H1 (cell line): ENCODE results near the gene B4GALNT1. TPM values are rescaled to one million over a fixed set of nuclear protein-coding genes. Genes with fewer than 3 reads are reported as not detected.

Experiments used
- CTCF ChIA-PET: fragments of 300-600 bp; sonication (Branson Sonifier 250); formaldehyde crosslinking; loops from one replicate; lab custom pipeline; 2021; ENCODE audit not compliant: partially characterized antibody; lab: Charles Lee
- POLR2A ChIA-PET: fragments of 300-600 bp; sonication (Branson Sonifier 250); formaldehyde crosslinking; loops from one replicate; lab custom pipeline; 2021; ENCODE audit warnings: inconsistent platforms; ENCODE audit not compliant: partially characterized antibody; lab: Charles Lee
- DNase-seq, 2 experiments: peaks; one replicate each; pipeline versions ENCODE4 v3.0.0 to v3.0.0-alpha.2; 2010 to 2022; ENCODE audit warnings: low spot score in 2 of 2, low read depth in 1 of 2, mixed read lengths in 1 of 2
- FAIRE-seq: peaks from 2 replicates; lab custom pipeline; 2011; peaks lifted over from hg19 to GRCh38; lab: Jason Lieb, UNC
- H2AFZ ChIP-seq: 2 replicates; pipeline ENCODE4 v1.8.1; 2012; ENCODE audit warnings: low read length, inconsistent platforms
- H2AK5ac ChIP-seq: 2 replicates; pipeline ENCODE4 v1.6.1; 2013; ENCODE audit warnings: low read depth, low read length
- H2BK120ac ChIP-seq: replicated peaks from 2 replicates; pipeline ENCODE3; 2013; ENCODE audit warnings: low read depth, low read length, inconsistent platforms
- H2BK12ac ChIP-seq: 2 replicates; pipeline ENCODE4 v1.6.1; 2013; ENCODE audit warnings: low read depth, low read length
- H2BK15ac ChIP-seq: 2 replicates; pipeline ENCODE4 v1.6.1; 2013; ENCODE audit warnings: low read length
- H2BK20ac ChIP-seq: 2 replicates; pipeline ENCODE4 v1.6.1; 2013; ENCODE audit warnings: low read length
- H2BK5ac ChIP-seq: 2 replicates; pipeline ENCODE4 v1.6.1; 2013; ENCODE audit warnings: low read depth, low read length
- H3K14ac ChIP-seq: 2 replicates; pipeline ENCODE4 v1.6.1; 2013; ENCODE audit warnings: inconsistent platforms; ENCODE audit not compliant: insufficient read length
- H3K18ac ChIP-seq: 2 replicates; pipeline ENCODE4 v1.6.1; 2013; ENCODE audit warnings: low read length; ENCODE audit errors: extremely low read depth
- H3K23ac ChIP-seq: 2 replicates; pipeline ENCODE4 v1.6.1; 2013; ENCODE audit warnings: inconsistent platforms; ENCODE audit not compliant: insufficient read length
- H3K23me2 ChIP-seq: 2 replicates; pipeline ENCODE4 v1.6.1; 2013; ENCODE audit warnings: low read depth, low read length
- H3K27ac ChIP-seq: 2 replicates; pipeline ENCODE4 v1.6.1; 2011; ENCODE audit warnings: low read depth, low read length, inconsistent platforms
- H3K27me3 ChIP-seq, 4 experiments: replicated peaks in 1 of 4; 1 replicate in 1 of 4; 2 replicates in 3 of 4; pipeline versions ENCODE4 v1.6.1 to v1.8.1; 2011 to 2013; ENCODE audit warnings: low read length in 3 of 4, mild to moderate bottlenecking in 3 of 4, inconsistent platforms in 2 of 4, mixed read lengths in 2 of 4, moderate library complexity in 1 of 4; ENCODE audit not compliant: control insufficient read depth in 3 of 4, insufficient read depth in 3 of 4; ENCODE audit errors: extremely low read depth in 1 of 4
- H3K36me3 ChIP-seq, 4 experiments: 2 replicates each; pipeline versions ENCODE4 v1.6.1 to v1.8.1; 2011 to 2013; ENCODE audit warnings: mild to moderate bottlenecking in 4 of 4, low read length in 3 of 4, moderate library complexity in 2 of 4, control low read depth in 1 of 4, inconsistent platforms in 1 of 4; ENCODE audit not compliant: insufficient read depth in 4 of 4, control insufficient read depth in 2 of 4
- H3K4ac ChIP-seq: replicated peaks from 2 replicates; pipeline ENCODE3; 2013; ENCODE audit warnings: low read length, low read depth, mixed read lengths, inconsistent platforms; ENCODE audit not compliant: insufficient read length
- H3K4me1 ChIP-seq, 4 experiments: replicated peaks in 1 of 4; 1 replicate in 1 of 4; 2 replicates in 3 of 4; pipeline versions ENCODE4 v1.6.1 to v1.8.1; 2011 to 2013; ENCODE audit warnings: low read length in 3 of 4, inconsistent platforms in 2 of 4, mixed read lengths in 1 of 4; ENCODE audit not compliant: insufficient read depth in 4 of 4, control insufficient read depth in 3 of 4
- H3K4me2 ChIP-seq, 2 experiments: 2 replicates each; pipeline versions ENCODE4 v1.6.1 to v1.8.1; 2011 to 2013; ENCODE audit warnings: low read depth in 2 of 2, low read length in 2 of 2, control low read depth in 1 of 2, inconsistent platforms in 1 of 2, mild to moderate bottlenecking in 1 of 2; ENCODE audit not compliant: insufficient read depth in 1 of 2
- H3K4me3 ChIP-seq, 4 experiments: fragments of 200-600, 300-600 bp in 1 of 4; sonication (generic), shearing (Covaris generic), sonication (Bioruptor Twin) in 1 of 4; 2 replicates each; pipeline versions ENCODE4 v1.5.1 to v1.8.1; 2011 to 2016; ENCODE audit warnings: low read length in 4 of 4, low read depth in 3 of 4, control low read depth in 2 of 4, inconsistent platforms in 2 of 4, mild to moderate bottlenecking in 2 of 4, mixed read lengths in 1 of 4, moderate library complexity in 1 of 4; ENCODE audit not compliant: insufficient read depth in 2 of 4; ENCODE audit errors: extremely low read depth in 1 of 4
- H3K56ac ChIP-seq: replicated peaks from 2 replicates; pipeline ENCODE3; 2013; ENCODE audit warnings: low read depth, mild to moderate bottlenecking, mixed read lengths, low read length, inconsistent platforms; ENCODE audit not compliant: insufficient read length
- H3K79me1 ChIP-seq: 2 replicates; pipeline ENCODE4 v1.6.1; 2013; ENCODE audit warnings: low read depth, low read length, control low read depth
- H3K79me2 ChIP-seq, 2 experiments: 2 replicates each; pipeline versions ENCODE4 v1.6.1 to v1.8.1; 2012 to 2013; ENCODE audit warnings: low read length in 2 of 2, mild to moderate bottlenecking in 2 of 2, inconsistent platforms in 1 of 2; ENCODE audit not compliant: insufficient read depth in 2 of 2, control insufficient read depth in 1 of 2
- H3K9ac ChIP-seq, 4 experiments: replicated peaks in 1 of 4; 1 replicate in 1 of 4; 2 replicates in 3 of 4; pipeline versions ENCODE4 v1.6.1 to v1.8.1; 2011 to 2013; ENCODE audit warnings: low read depth in 3 of 4, low read length in 3 of 4, control low read depth in 2 of 4, mild to moderate bottlenecking in 2 of 4, moderate library complexity in 2 of 4, inconsistent platforms in 1 of 4; ENCODE audit errors: extremely low read depth in 1 of 4
- H3K9me3 ChIP-seq, 2 experiments: 2 replicates each; pipeline versions ENCODE4 v1.6.1 to v1.8.1; 2012 to 2013; ENCODE audit warnings: mild to moderate bottlenecking in 2 of 2, moderate library complexity in 2 of 2, control low read depth in 1 of 2, inconsistent platforms in 1 of 2, low read depth in 1 of 2, low read length in 1 of 2, mixed read lengths in 1 of 2; ENCODE audit not compliant: insufficient read depth in 2 of 2
- H4K20me1 ChIP-seq, 2 experiments: replicated peaks in 1 of 2; 2 replicates each; pipeline versions ENCODE3 to v1.8.1; 2011 to 2013; ENCODE audit warnings: inconsistent platforms in 2 of 2, low read length in 2 of 2, mild to moderate bottlenecking in 1 of 2; ENCODE audit not compliant: insufficient read depth in 2 of 2, control insufficient read depth in 1 of 2
- H4K5ac ChIP-seq: 2 replicates; pipeline ENCODE4 v1.6.1; 2013; ENCODE audit warnings: low read length, low read depth, mixed read lengths, inconsistent platforms; ENCODE audit not compliant: insufficient read length
- H4K8ac ChIP-seq: 2 replicates; pipeline ENCODE4 v1.8.0; 2013; ENCODE audit warnings: mild to moderate bottlenecking, moderate library complexity, low read length, inconsistent platforms; ENCODE audit not compliant: insufficient read depth; ENCODE audit errors: extremely low read depth
- H4K91ac ChIP-seq: replicated peaks from 2 replicates; pipeline ENCODE3; 2013; ENCODE audit warnings: low read length, mixed read lengths, inconsistent platforms; ENCODE audit not compliant: insufficient read length
- CREB1 ChIP-seq: IDR thresholded peaks from 2 replicates; pipeline ENCODE4 v1.6.1; 2012; ENCODE audit warnings: inconsistent platforms
- GTF2F1 ChIP-seq: IDR thresholded peaks from 2 replicates; pipeline ENCODE4 v1.6.1; 2012; ENCODE audit warnings: low read depth, low read length, improper control_type of control experiment, borderline replicate concordance
- HDAC2 ChIP-seq, 2 experiments: fragments of 300-600 bp in 1 of 2; sonication (generic) in 1 of 2; IDR thresholded peaks; 2 replicates each; pipeline ENCODE4 v1.6.1; 2011 to 2012; ENCODE audit warnings: low read depth in 2 of 2, low read length in 2 of 2, mild to moderate bottlenecking in 2 of 2, moderate library complexity in 2 of 2, borderline replicate concordance in 1 of 2, inconsistent platforms in 1 of 2
- MAX ChIP-seq: IDR thresholded peaks from 2 replicates; pipeline ENCODE4 v1.6.1; 2012; ENCODE audit warnings: inconsistent platforms
- PHF8 ChIP-seq: fragments of 200-600 bp; sonication (generic); conservative IDR thresholded peaks from 2 replicates; pipeline ENCODE4 v1.7.1; 2012; ENCODE audit warnings: low read depth, mild to moderate bottlenecking, inconsistent platforms, low read length, moderate library complexity
- RBBP5 ChIP-seq: IDR thresholded peaks from 2 replicates; pipeline ENCODE4 v1.7.1; 2012; ENCODE audit warnings: low read depth, mild to moderate bottlenecking, inconsistent platforms, low read length, moderate library complexity, borderline replicate concordance
- SIN3A ChIP-seq, 2 experiments: IDR thresholded peaks in 1 of 2; conservative IDR thresholded peaks in 1 of 2; 2 replicates each; pipeline ENCODE4 v1.6.1; 2011 to 2012; ENCODE audit warnings: low read length in 2 of 2, improper control_type of control experiment in 1 of 2, low read depth in 1 of 2, mild to moderate bottlenecking in 1 of 2
- TAF1 ChIP-seq: IDR thresholded peaks from 2 replicates; pipeline ENCODE4 v1.6.1; 2011; ENCODE audit warnings: mild to moderate bottlenecking, low read depth, low read length
- WGBS, 2 experiments: shearing (Covaris generic) in 1 of 2; methylation state at CpG; one replicate each; pipeline versions ENCODE4 v1.1.6 to v1.1.7; 2013 to 2015; ENCODE audit warnings: low lambda C conversion rate in 2 of 2, mixed read lengths in 2 of 2, inconsistent platforms in 1 of 2, low coverage in 1 of 2, missing lambda C conversion rate in 1 of 2; ENCODE audit not compliant: insufficient replicate concordance in 2 of 2, insufficient coverage in 1 of 2, insufficient read length in 1 of 2; ENCODE audit errors: extremely low coverage in 1 of 2, missing lambda C conversion rate in 1 of 2; 5-methylcytosine and 5-hydroxymethylcytosine counted together
- polyA plus RNA-seq, 7 experiments: library from polyadenylated mRNA; depleted of rRNA in 3 of 7; stranded (reverse) in 5 of 7; unstranded in 2 of 7; fragments of >200 nt in 5 of 7; fragments of 200-250 nt in 2 of 7; gene quantifications; 1 replicate in 5 of 7; 2 replicates in 1 of 7; 4 replicates in 1 of 7; pipeline versions ENCODE4 v1.2.1 to v1.2.3, GENCODE V29; 2011 to 2013; ENCODE audit warnings: missing spikeins in 2 of 7, mixed read lengths in 2 of 7
- total RNA-seq: library from RNA; stranded (reverse); fragmentation: NEBNext Ultra II Directional; extraction: Animal tissue kit (Norgen Biotek cat#: 25700); gene quantifications from 2 replicates; pipeline ENCODE4 v1.2.1, GENCODE V29; 2021

Gene B4GALNT1
- total and polyA plus RNA-seq, 2 of the 8 experiments (the other 6 are each of a cell fraction or from before 2014, with no cell fraction given) = 1.5 to 2.3 TPM

- Histone ChIP-seq H2BK15ac (no peak within 1 kb of the TSS; the same call in 1 of the 2 replicates), H3K4me3 (peak within 1 kb of the TSS; percentile 50 to 73 (median 56)), H3K4me1 (peaks cover 8 to 17% (median 12%) of the 10 kb centered on the region in 4 experiments), H2BK12ac (no peak within 1 kb of the TSS), H3K27ac (no peak within 1 kb of the TSS), H4K91ac (no peak within 1 kb of the TSS), H2BK5ac (no peak within 1 kb of the TSS), H3K9me3 (no peaks in the 10 kb centered on the region), H3K4me2 (peak within 1 kb of the TSS; percentile 88 to 97), H4K8ac (no peak within 1 kb of the TSS; the same call in 1 of the 2 replicates), H3K23ac (no peak within 1 kb of the TSS), H3K9ac (no peak within 1 kb of the TSS; a peak in 1 of 7 replicates), H3K18ac (peak within 1 kb of the TSS; percentile 60), H3K14ac (no peak within 1 kb of the TSS), H2AK5ac (no peak within 1 kb of the TSS), H2AFZ (no peak within 1 kb of the TSS), H3K23me2 (peaks cover 19% of the 10 kb centered on the region; the same call in 1 of the 2 replicates), H3K27me3 (peaks cover 4 to 59% (median 47%) of the 10 kb centered on the region in 4 experiments), H3K36me3 (peaks cover 0 to 5% (median 3%) of the 10 kb centered on the region in 4 experiments; a peak in 3 of 8 replicates), H2BK20ac (no peak within 1 kb of the TSS), H3K79me1 (no peaks in the 10 kb centered on the region), H4K20me1 (peaks cover 0 to 6% of the 10 kb centered on the region in 2 experiments), H2BK120ac (no peak within 1 kb of the TSS), H3K79me2 (no peaks in the 10 kb centered on the region), H3K56ac (peak within 1 kb of the TSS; percentile 6), H3K4ac (no peak within 1 kb of the TSS), H4K5ac (peak within 1 kb of the TSS; percentile 1)
- ChIA-PET POLR2A (interaction anchor here (0.9 to 6.8 kb wide), 12 partner anchors 9 to 137 kb away, joined by 3 to 45 read pairs (median 6); partner anchors contain the start of genes PIP4K2C and TSPAN31), CTCF (interaction anchor here (0.6 to 12.5 kb wide), 9 partner anchors 8 to 384 kb away, joined by 3 to 124 read pairs (median 3); partner anchors contain the start of genes B4GALNT1 and CTDSP2)
- TF ChIP-seq RBBP5 = no peak
- peak; percentile 50; the same call in 1 of the 2 replicates for TF ChIP-seq PHF8
- 0 out of 2 replicates have a peak, but pooled peaks have one; percentile 24 for TF ChIP-seq CREB1
- TF ChIP-seq TAF1 = 0 out of 2 replicates have a peak, but pooled peaks have one; percentile 28
- 0 out of 4 replicates have a peak, but pooled peaks of 1 of the 2 experiments have one; percentile 53 for TF ChIP-seq SIN3A (conservative IDR thresholded peaks at IDR 0.05 in 1 of 2, IDR thresholded peaks at IDR 0.05 in 1 of 2; ENCODE audit: low read depth in 1 of 2, low read length in 2 of 2)
- peak in 1 of 2 experiments; percentile 30; a peak in 1 of 4 replicates for TF ChIP-seq HDAC2 (IDR thresholded peaks at IDR 0.05; ENCODE audit: borderline replicate concordance in 1 of 2, low read depth in 2 of 2, low read length in 2 of 2)
- peak; percentile 57 for TF ChIP-seq MAX
- TF ChIP-seq GTF2F1 = no peak
- DNase-seq (peak in 1 of 2 experiments; percentile 83), FAIRE-seq (no peak)
- WGBS, 2 experiments = 0% methylated on average over 1 of the region's 55 CpGs; no CpG with 5 or more reads in 1 of the 2 experiments
Observed at GRCh38 chr12:57611108-57611826, 21.7 kb downstream of the B4GALNT1 start, which contains the start of gene ARHGEF25. Gene ARHGEF25, plus strand, starts transcription at chr12:57611435. Its CDS starts 460 bp downstream, at chr12:57611895.
